SK-N-SH (cell line): ENCODE data around the gene MAD1L1. TPM values are rescaled to one million over a fixed set of nuclear protein-coding genes. Genes with fewer than 3 reads are reported as not detected.
A peak's percentile ranks its signal among the peaks of the same experiment; 100 is the strongest.

Experiments
- CTCF ChIA-PET: fragments of 300-600, 350-600 bp; formaldehyde crosslinking; extraction: SDS; loops from one replicate; lab custom pipeline; 2021; lab: Yijun Ruan, JAX
- POLR2A ChIA-PET: fragments of 350-600 bp; sonication (Branson Sonifier 250); formaldehyde crosslinking; extraction: SDS; loops from one replicate; lab custom pipeline; 2020; ENCODE audit warnings: antibody characterized with exemption, inconsistent platforms; lab: Yijun Ruan, JAX
- DNase-seq: peaks from one replicate; pipeline ENCODE4 v3.0.0; 2012
- H2AFZ ChIP-seq: fragments of 200-600 bp; sonication (generic); 2 replicates; pipeline ENCODE4 v1.8.1; 2016; ENCODE audit warnings: antibody characterized with exemption, mild to moderate bottlenecking, low read depth
- H3F3A ChIP-seq: fragments of 200-600 bp; sonication (generic); replicated peaks from 2 replicates; pipeline ENCODE3; 2016; ENCODE audit warnings: antibody characterized with exemption, mild to moderate bottlenecking; ENCODE audit not compliant: insufficient read depth
- H3K27ac ChIP-seq, 2 experiments: fragments of 200-500 bp in 1 of 2; fragments of 200-600 bp in 1 of 2; sonication (Bioruptor generic) in 1 of 2; sonication (generic), shearing (Covaris generic) in 1 of 2; 2 replicates each; pipeline versions ENCODE4 v1.5.1 to v1.6.1; 2014 to 2016; ENCODE audit warnings: low read depth in 2 of 2, inconsistent platforms in 1 of 2, low read length in 1 of 2, mild to moderate bottlenecking in 1 of 2, mixed read lengths in 1 of 2
- H3K27me3 ChIP-seq: fragments of 200-600 bp; sonication (generic), shearing (Covaris generic); 2 replicates; pipeline ENCODE4 v1.6.1; 2016; ENCODE audit warnings: mixed run types; ENCODE audit not compliant: insufficient read depth
- H3K36me3 ChIP-seq, 2 experiments: fragments of 200-500 bp in 1 of 2; fragments of 200-600 bp in 1 of 2; sonication (Bioruptor generic) in 1 of 2; sonication (generic) in 1 of 2; replicated peaks in 1 of 2; 2 replicates each; pipeline versions ENCODE3 to v1.5.1; 2014 to 2016; ENCODE audit warnings: low read length in 1 of 2, mild to moderate bottlenecking in 1 of 2; ENCODE audit not compliant: insufficient read depth in 2 of 2, control insufficient read depth in 1 of 2
- H3K4me1 ChIP-seq, 2 experiments: fragments of 200-500 bp in 1 of 2; fragments of 200-600 bp in 1 of 2; sonication (Bioruptor generic) in 1 of 2; sonication (generic), shearing (Covaris generic) in 1 of 2; 2 replicates each; pipeline versions ENCODE4 v1.5.1 to v1.6.1; 2014 to 2016; ENCODE audit warnings: low read depth in 1 of 2, low read length in 1 of 2, mixed run types in 1 of 2; ENCODE audit not compliant: insufficient read depth in 2 of 2, control insufficient read depth in 1 of 2
- H3K4me2 ChIP-seq: fragments of 200-600 bp; sonication (generic), shearing (Covaris generic); 2 replicates; pipeline ENCODE4 v1.6.1; 2017; ENCODE audit warnings: mixed run types
- H3K4me3 ChIP-seq, 2 experiments: fragments of 200-500 bp in 1 of 2; fragments of 200-600 bp in 1 of 2; sonication (Bioruptor generic) in 1 of 2; sonication (generic), shearing (Covaris generic) in 1 of 2; 2 replicates each; pipeline versions ENCODE4 v1.5.1 to v1.8.1; 2014 to 2016; ENCODE audit warnings: low read depth in 2 of 2, inconsistent platforms in 1 of 2, low read length in 1 of 2, mild to moderate bottlenecking in 1 of 2, mixed read lengths in 1 of 2, moderate library complexity in 1 of 2
- H3K79me2 ChIP-seq: fragments of 200-600 bp; sonication (generic); 2 replicates; pipeline ENCODE4 v1.8.1; 2017; ENCODE audit warnings: mild to moderate bottlenecking; ENCODE audit not compliant: insufficient read depth
- H3K9ac ChIP-seq: fragments of 200-600 bp; sonication (generic); 2 replicates; pipeline ENCODE4 v1.6.1; 2017; ENCODE audit warnings: mixed run types
- H3K9me2 ChIP-seq: fragments of 200-600 bp; sonication (generic); 2 replicates; pipeline ENCODE4 v1.6.1; 2017; ENCODE audit warnings: mixed run types
- H3K9me3 ChIP-seq: fragments of 200-600 bp; sonication (generic); 2 replicates; pipeline ENCODE4 v1.6.1; 2017; ENCODE audit warnings: mixed run types, mild to moderate bottlenecking, moderate library complexity
- H4K20me1 ChIP-seq: fragments of 200-600 bp; sonication (generic); 2 replicates; pipeline ENCODE4 v1.6.1; 2017; ENCODE audit warnings: mild to moderate bottlenecking, mixed run types; ENCODE audit not compliant: insufficient read depth
- CHD2 ChIP-seq: fragments of 150-350 bp; IDR thresholded peaks from 2 replicates; pipeline ENCODE4 v1.6.1; 2018; ENCODE audit warnings: low read length; ENCODE audit not compliant: partially characterized antibody
- EP300 ChIP-seq, 2 experiments: IDR thresholded peaks; 2 replicates each; pipeline versions ENCODE4 v1.4.0 to v1.6.1; 2012; ENCODE audit warnings: borderline replicate concordance in 1 of 2, low read depth in 1 of 2, low read length in 1 of 2
- EZH2phosphoT487 ChIP-seq: fragments of 200-600 bp; sonication (generic); IDR thresholded peaks from 2 replicates; pipeline ENCODE4 v1.6.1; 2017; ENCODE audit warnings: low read depth, mixed run types, mild to moderate bottlenecking, antibody characterized with exemption, moderate library complexity, borderline replicate concordance
- FOSL2 ChIP-seq: IDR thresholded peaks from 2 replicates; pipeline ENCODE4 v1.4.0; 2012; ENCODE audit warnings: low read depth, mild to moderate bottlenecking, moderate library complexity, borderline replicate concordance
- FOXJ3 ChIP-seq: sonication (generic); formaldehyde crosslinking; IDR thresholded peaks from 2 replicates; pipeline ENCODE4 v1.5.1; 2020; ENCODE audit warnings: mild to moderate bottlenecking, missing genetic modification reagents
- FOXM1 ChIP-seq: IDR thresholded peaks from 2 replicates; pipeline ENCODE4 v1.4.0; 2012; ENCODE audit warnings: low read depth, mild to moderate bottlenecking
- GABPA ChIP-seq: IDR thresholded peaks from 2 replicates; pipeline ENCODE4 v1.4.0; 2012; ENCODE audit warnings: low read depth, mild to moderate bottlenecking
- GATA2 ChIP-seq: sonication (generic); formaldehyde crosslinking; IDR thresholded peaks from 2 replicates; pipeline ENCODE4 v1.5.0; 2020; ENCODE audit warnings: mild to moderate bottlenecking, missing genetic modification reagents
- JUND ChIP-seq: IDR thresholded peaks from 2 replicates; pipeline ENCODE4 v1.4.0; 2012
- MAX ChIP-seq: IDR thresholded peaks from 2 replicates; pipeline ENCODE4 v1.4.0; 2012; ENCODE audit warnings: low read depth
- MXI1 ChIP-seq: IDR thresholded peaks from 2 replicates; pipeline ENCODE4 v1.6.1; 2012; ENCODE audit warnings: mild to moderate bottlenecking, low read depth, low read length, improper control_type of control experiment
- NFIC ChIP-seq: IDR thresholded peaks from 2 replicates; pipeline ENCODE4 v1.4.0; 2012; ENCODE audit warnings: borderline replicate concordance
- NRF1 ChIP-seq: IDR thresholded peaks from 2 replicates; pipeline ENCODE4 v1.6.1; 2012; ENCODE audit warnings: low read depth, mild to moderate bottlenecking, low read length
- POLR2AphosphoS5 ChIP-seq: IDR thresholded peaks from 2 replicates; pipeline ENCODE4 v1.6.1; 2012; ENCODE audit warnings: low read depth, low read length
- RAD21 ChIP-seq: IDR thresholded peaks from 2 replicates; pipeline ENCODE4 v1.6.1; 2012; ENCODE audit warnings: mild to moderate bottlenecking, low read length
- REST ChIP-seq: IDR thresholded peaks from 2 replicates; pipeline ENCODE4 v1.6.1; 2012; ENCODE audit warnings: mild to moderate bottlenecking, low read depth, low read length, moderate library complexity
- RFX5 ChIP-seq: IDR thresholded peaks from 2 replicates; pipeline ENCODE4 v1.6.1; 2012; ENCODE audit warnings: mild to moderate bottlenecking, improper control_type of control experiment, low read length
- RXRA ChIP-seq: IDR thresholded peaks from 2 replicates; pipeline ENCODE4 v1.4.0; 2012; ENCODE audit warnings: low read depth, mild to moderate bottlenecking, borderline replicate concordance
- SMC3 ChIP-seq: IDR thresholded peaks from 2 replicates; pipeline ENCODE4 v1.6.1; 2012; ENCODE audit warnings: low read depth, low read length, improper control_type of control experiment
- TAF1 ChIP-seq: IDR thresholded peaks from 2 replicates; pipeline ENCODE4 v1.6.1; 2012; ENCODE audit warnings: low read depth, mild to moderate bottlenecking, low read length, moderate library complexity, borderline replicate concordance
- TCF12 ChIP-seq: IDR thresholded peaks from 2 replicates; pipeline ENCODE4 v1.4.0; 2012
- TEAD4 ChIP-seq: IDR thresholded peaks from 2 replicates; pipeline ENCODE4 v1.4.0; 2012; ENCODE audit warnings: mild to moderate bottlenecking, borderline replicate concordance; ENCODE audit not compliant: insufficient read depth
- USF1 ChIP-seq: IDR thresholded peaks from 2 replicates; pipeline ENCODE4 v1.4.0; 2012; ENCODE audit warnings: low read depth, borderline replicate concordance
- USF2 ChIP-seq: fragments of 150-350 bp; IDR thresholded peaks from 2 replicates; pipeline ENCODE4 v1.6.1; 2017; ENCODE audit warnings: antibody characterized with exemption, low read length, low read depth, borderline replicate concordance
- YY1 ChIP-seq: IDR thresholded peaks from 2 replicates; pipeline ENCODE4 v1.4.0; 2012; ENCODE audit warnings: low read depth, mild to moderate bottlenecking
- WGBS: methylation state at CpG from one replicate; pipeline ENCODE4 v1.1.6; 2017; ENCODE audit warnings: low lambda C conversion rate; 5-methylcytosine and 5-hydroxymethylcytosine counted together
- polyA plus RNA-seq, 3 experiments: library from polyadenylated mRNA; depleted of rRNA; stranded (reverse); fragments of >200 nt; gene quantifications; 2 replicates each; pipeline ENCODE4 v1.2.3, GENCODE V29; 2012

Gene MAD1L1
- polyA plus RNA-seq, 1 of the 3 experiments (the other 2 are of a cell fraction): 46.2 TPM

GRCh38 chr7:1873421-1873820 lies 359.3 kb downstream of the MAD1L1 start:
- peaks cover 0 to 9% of the 10 kb centered on the region in 2 experiments; a peak in 1 of 4 replicates for H3K4me1 ChIP-seq
- H3K9me2 ChIP-seq: no peaks in the 10 kb centered on the region
- no peaks in the 10 kb centered on the region for H4K20me1 ChIP-seq
- peaks cover 12% of the 10 kb centered on the region; the same call in 1 of the 2 replicates for H3K9me3 ChIP-seq
- H3K36me3 ChIP-seq: no peaks in the 10 kb centered on the region
- H3K4me3 ChIP-seq: no peak overlapping the region
- no peak overlapping the region for H3K27ac ChIP-seq
- no peak for DNase-seq
- ChIA-PET POLR2A (no interaction called here), CTCF (interaction anchor here (1.0 kb wide), 1 partner anchor 10 kb away, joined by 3 read pairs; no protein-coding TSS in a partner anchor)
- H3K27me3 ChIP-seq: no peaks in the 10 kb centered on the region
- H2AFZ ChIP-seq: no peak overlapping the region
- no peak overlapping the region for H3K4me2 ChIP-seq
- H3K79me2 ChIP-seq: no peaks in the 10 kb centered on the region; the same call in 1 of the 2 replicates
- WGBS: 99% methylated on average over 10 of the region's 13 CpGs
- no peak overlapping the region for H3K9ac ChIP-seq
- H3F3A ChIP-seq: no peaks in the 10 kb centered on the region
- TF ChIP-seq TCF12: no peak
- TF ChIP-seq EP300 (IDR thresholded peaks at IDR 0.05; ENCODE audit: borderline replicate concordance in 1 of 2, low read depth in 1 of 2, low read length in 1 of 2): no peak
- TF ChIP-seq FOSL2: no peak
- TF ChIP-seq GATA2 (CRISPR knock-in tag): no peak
- no peak for TF ChIP-seq NFIC
- no peak for TF ChIP-seq SMC3
- no peak for TF ChIP-seq CHD2
- TF ChIP-seq RAD21: no peak
- TF ChIP-seq POLR2AphosphoS5: no peak
- no peak for TF ChIP-seq TEAD4
- TF ChIP-seq MAX: no peak

- no peaks in the 10 kb centered on the region for H3K36me3 ChIP-seq
- no peak for DNase-seq
- H3K9me3 ChIP-seq: peaks cover 8% of the 10 kb centered on the region; the same call in 1 of the 2 replicates
- no peaks in the 10 kb centered on the region for H4K20me1 ChIP-seq
- no peaks in the 10 kb centered on the region for H3K27me3 ChIP-seq
- CTCF ChIA-PET: interaction anchor here (1.0 kb wide), 1 partner anchor 10 kb away, joined by 3 read pairs; no protein-coding TSS in a partner anchor
- H3K9me2 ChIP-seq: no peaks in the 10 kb centered on the region
- POLR2A ChIA-PET: no interaction called here
- H3F3A ChIP-seq: no peaks in the 10 kb centered on the region
- H3K4me3 ChIP-seq: no peak overlapping the region
- no peak overlapping the region for H3K9ac ChIP-seq
- 97% methylated on average over 10 of the region's 12 CpGs for WGBS
- H3K27ac ChIP-seq: peak overlapping the region in 1 of 2 experiments; percentile 29; a peak in 1 of 4 replicates
- H2AFZ ChIP-seq: no peak overlapping the region
- peaks cover 0 to 10% of the 10 kb centered on the region in 2 experiments; a peak in 1 of 4 replicates for H3K4me1 ChIP-seq
- no peaks in the 10 kb centered on the region; the same call in 1 of the 2 replicates for H3K79me2 ChIP-seq
- H3K4me2 ChIP-seq: no peak overlapping the region
- TF ChIP-seq JUND (no peak), EZH2phosphoT487 (no peak), GATA2 (CRISPR knock-in tag) (no peak), MXI1 (no peak), REST (no peak), RXRA (no peak), FOXM1 (no peak), TAF1 (no peak), POLR2AphosphoS5 (no peak), FOSL2 (no peak), RAD21 (no peak), FOXJ3 (CRISPR knock-in tag) (no peak), USF2 (no peak), USF1 (no peak), YY1 (no peak), GABPA (no peak), NRF1 (no peak), RFX5 (no peak)
These were observed 359.7 kb downstream of the MAD1L1 start for GRCh38 chr7:1873070-1873405.
